Measurements from ENCODE around the gene TTLL9.
A peak's percentile ranks its signal among the peaks of the same experiment; 100 is the strongest.

Gene TTLL9

DNA sequence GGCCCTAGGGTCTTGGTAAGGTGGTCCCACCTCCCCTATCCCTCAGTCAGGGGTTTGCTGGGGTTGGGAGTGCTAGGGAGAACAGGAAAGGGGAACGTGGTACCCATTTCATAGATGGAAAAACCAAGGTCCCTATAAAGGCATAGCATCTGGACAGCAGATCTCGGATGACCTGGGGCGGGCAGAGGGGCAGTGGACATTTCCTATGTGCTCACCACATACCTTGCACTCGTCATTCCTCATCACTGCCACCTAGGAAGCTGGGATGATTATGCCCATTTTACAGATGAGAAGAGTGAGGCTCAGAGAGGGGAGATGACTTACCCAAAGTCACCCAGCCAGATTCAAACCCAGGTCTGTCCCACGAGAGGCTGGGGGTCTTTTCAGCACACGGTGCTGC lies 39.2 kb upstream of the TTLL9 start:
- Histone ChIP-seq H3K9me3 (ENCODE audit: severe bottlenecking) (no peaks in the 10 kb centered on the region), H3K4me3 (ENCODE audit: low read depth, low read length) (no peak overlapping the region)
- TF ChIP-seq, protein P1, sequence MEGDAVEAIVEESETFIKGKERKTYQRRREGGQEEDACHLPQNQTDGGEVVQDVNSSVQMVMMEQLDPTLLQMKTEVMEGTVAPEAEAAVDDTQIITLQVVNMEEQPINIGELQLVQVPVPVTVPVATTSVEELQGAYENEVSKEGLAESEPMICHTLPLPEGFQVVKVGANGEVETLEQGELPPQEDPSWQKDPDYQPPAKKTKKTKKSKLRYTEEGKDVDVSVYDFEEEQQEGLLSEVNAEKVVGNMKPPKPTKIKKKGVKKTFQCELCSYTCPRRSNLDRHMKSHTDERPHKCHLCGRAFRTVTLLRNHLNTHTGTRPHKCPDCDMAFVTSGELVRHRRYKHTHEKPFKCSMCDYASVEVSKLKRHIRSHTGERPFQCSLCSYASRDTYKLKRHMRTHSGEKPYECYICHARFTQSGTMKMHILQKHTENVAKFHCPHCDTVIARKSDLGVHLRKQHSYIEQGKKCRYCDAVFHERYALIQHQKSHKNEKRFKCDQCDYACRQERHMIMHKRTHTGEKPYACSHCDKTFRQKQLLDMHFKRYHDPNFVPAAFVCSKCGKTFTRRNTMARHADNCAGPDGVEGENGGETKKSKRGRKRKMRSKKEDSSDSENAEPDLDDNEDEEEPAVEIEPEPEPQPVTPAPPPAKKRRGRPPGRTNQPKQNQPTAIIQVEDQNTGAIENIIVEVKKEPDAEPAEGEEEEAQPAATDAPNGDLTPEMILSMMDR (IDR thresholded peaks at IDR 0.05; ENCODE audit: low read depth, low read length) = no peak

DNA sequence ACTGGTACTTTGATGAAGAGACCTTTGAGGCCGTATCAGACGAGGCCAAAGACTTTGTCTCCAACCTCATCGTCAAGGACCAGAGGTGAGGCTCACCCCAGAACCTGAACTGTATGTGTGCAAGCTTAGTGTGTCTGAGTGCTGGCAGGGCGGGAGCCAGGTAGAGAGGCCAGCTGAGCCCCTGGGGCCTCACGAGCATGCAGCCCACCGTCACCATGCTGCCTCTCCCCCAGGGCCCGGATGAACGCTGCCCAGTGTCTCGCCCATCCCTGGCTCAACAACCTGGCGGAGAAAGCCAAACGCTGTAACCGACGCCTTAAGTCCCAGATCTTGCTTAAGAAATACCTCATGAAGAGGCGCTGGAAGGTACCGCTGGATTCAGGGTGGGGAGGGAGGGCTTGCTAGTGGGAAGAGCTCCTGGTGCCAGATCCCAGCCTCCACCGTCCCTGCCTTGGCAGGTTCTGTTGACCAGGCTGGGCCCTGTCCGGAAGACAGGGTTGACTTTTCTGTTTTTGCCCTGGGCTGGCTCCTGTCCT lies 38.6 kb upstream of the TTLL9 start:
- H3K9me3 ChIP-seq (ENCODE audit: severe bottlenecking) = no peaks in the 10 kb centered on the region
- DNase-seq = no peak
- H3K27ac ChIP-seq = no peak overlapping the region
- TF ChIP-seq, protein P1 (IDR thresholded peaks at IDR 0.05; ENCODE audit: low read depth, low read length) = no peak
- no peak overlapping the region for H3K4me3 ChIP-seq (ENCODE audit: low read depth, low read length)
- no peaks in the 10 kb centered on the region for H3K36me3 ChIP-seq
- no peaks in the 10 kb centered on the region for H3K27me3 ChIP-seq (ENCODE audit: insufficient read depth, low read depth, severe bottlenecking)

More for the DNA sequence above, 39.2 kb upstream of the TTLL9 start:
- no peaks in the 10 kb centered on the region for H3K36me3 ChIP-seq
- no peak overlapping the region for H3K27ac ChIP-seq
- no peaks in the 10 kb centered on the region for H3K27me3 ChIP-seq (ENCODE audit: insufficient read depth, low read depth, severe bottlenecking)
- DNase-seq = no peak

DNA sequence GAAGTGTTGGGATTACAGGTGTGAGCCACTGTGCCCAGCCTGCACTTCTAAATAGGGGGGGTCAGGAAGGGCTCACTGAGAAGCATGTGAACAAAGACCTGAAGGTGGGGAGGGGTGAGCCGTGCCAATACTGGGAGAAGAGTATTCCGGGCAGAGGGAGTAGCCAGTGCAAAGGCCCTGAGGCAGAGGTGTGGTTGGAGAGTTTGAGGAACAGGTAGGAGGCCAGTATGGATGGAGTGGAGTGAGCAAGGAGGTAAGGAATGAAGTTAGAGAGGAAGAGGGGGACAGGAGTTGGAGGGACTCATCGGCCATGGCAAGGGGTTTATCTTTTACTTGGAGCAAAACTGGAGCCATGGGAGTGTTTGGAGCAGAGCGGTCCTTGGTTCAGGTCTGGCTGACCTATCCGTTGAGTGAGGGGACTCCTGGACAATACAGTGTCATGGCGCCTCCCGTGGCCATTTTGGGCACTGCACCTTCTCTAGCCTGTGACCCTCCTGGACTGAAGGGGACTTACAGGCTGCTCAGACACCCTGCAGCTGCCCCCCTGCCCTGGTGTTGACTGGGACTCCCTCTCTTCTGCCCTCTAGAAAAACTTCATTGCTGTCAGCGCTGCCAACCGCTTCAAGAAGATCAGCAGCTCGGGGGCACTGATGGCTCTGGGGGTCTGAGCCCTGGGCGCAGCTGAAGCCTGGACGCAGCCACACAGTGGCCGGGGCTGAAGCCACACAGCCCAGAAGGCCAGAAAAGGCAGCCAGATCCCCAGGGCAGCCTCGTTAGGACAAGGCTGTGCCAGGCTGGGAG lies 37.1 kb upstream of the TTLL9 start:
- Histone ChIP-seq H3K36me3 (no peaks in the 10 kb centered on the region), H3K27ac (peak overlapping the region; percentile 55)
- TF ChIP-seq, protein P1 (IDR thresholded peaks at IDR 0.05; ENCODE audit: low read depth, low read length) = peak; percentile 96

DNA sequence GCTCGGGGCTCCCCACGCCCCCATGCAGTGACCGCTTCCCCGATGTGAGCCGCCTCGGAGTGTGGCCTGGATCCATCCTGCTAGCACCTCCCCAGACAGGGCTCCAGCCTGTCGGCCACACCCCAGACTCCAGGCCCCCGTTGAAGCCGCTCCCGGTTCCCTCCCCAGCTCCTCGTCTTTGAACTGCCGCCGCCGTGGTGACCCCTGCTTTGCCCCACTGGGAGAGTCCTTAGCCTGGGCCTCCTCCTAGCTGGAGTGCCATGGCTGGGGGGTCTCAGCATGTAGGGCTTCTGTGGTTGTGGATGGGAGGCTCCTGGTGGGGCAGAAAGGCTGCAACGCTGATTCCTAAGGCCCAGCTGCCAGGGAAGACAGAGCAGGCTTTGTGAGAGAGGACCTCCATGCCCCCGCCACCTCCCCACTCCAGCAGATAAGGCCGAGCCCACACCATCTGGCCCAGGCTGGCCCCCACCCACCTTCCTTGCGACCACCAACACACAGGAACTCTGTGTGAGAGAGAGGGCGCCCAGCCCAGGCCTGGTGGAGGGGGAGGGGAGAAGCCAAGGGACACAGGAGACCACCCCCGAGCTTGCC lies 36.4 kb upstream of the TTLL9 start:
- Histone ChIP-seq H3K36me3 (no peaks in the 10 kb centered on the region), H3K9me3 (ENCODE audit: severe bottlenecking) (no peaks in the 10 kb centered on the region), H3K27ac (peak overlapping the region; percentile 55), H3K4me3 (ENCODE audit: low read depth, low read length) (no peak overlapping the region), H3K27me3 (ENCODE audit: insufficient read depth, low read depth, severe bottlenecking) (no peaks in the 10 kb centered on the region)
- TF ChIP-seq, protein P1 (IDR thresholded peaks at IDR 0.05; ENCODE audit: low read depth, low read length) = no peak
- DNase-seq = peak; percentile 29

More for the DNA sequence above, 37.1 kb upstream of the TTLL9 start:
- DNase-seq = peak; percentile 86
- Histone ChIP-seq H3K9me3 (ENCODE audit: severe bottlenecking) (no peaks in the 10 kb centered on the region), H3K4me3 (ENCODE audit: low read depth, low read length) (no peak overlapping the region), H3K27me3 (ENCODE audit: insufficient read depth, low read depth, severe bottlenecking) (no peaks in the 10 kb centered on the region)

DNA sequence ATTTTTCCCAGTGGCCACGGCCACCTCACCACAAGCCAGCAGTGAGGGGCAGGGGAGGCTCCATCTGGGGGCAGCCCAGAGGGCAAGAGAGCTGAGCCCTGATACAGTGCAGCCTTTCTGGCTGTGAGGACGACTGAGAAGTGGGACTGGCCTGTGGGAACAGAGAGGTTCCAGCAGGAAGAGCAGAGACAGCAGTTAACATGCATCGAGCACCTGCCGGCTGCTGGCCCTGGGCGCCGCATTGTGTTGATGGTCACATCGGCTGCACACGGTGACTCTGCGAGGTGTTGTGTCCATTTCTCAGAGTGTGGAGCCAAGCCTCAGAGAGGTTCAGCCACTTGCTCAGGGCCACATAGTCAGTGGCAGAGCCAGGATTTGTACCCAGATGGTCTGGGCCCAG lies 34.9 kb upstream of the TTLL9 start:
- H3K27me3 ChIP-seq (ENCODE audit: insufficient read depth, low read depth, severe bottlenecking) = no peaks in the 10 kb centered on the region
- TF ChIP-seq, protein P1 (IDR thresholded peaks at IDR 0.05; ENCODE audit: low read depth, low read length) = no peak
- H3K36me3 ChIP-seq = no peaks in the 10 kb centered on the region
- H3K9me3 ChIP-seq (ENCODE audit: severe bottlenecking) = no peaks in the 10 kb centered on the region
- no peak for DNase-seq
- no peak overlapping the region for H3K4me3 ChIP-seq (ENCODE audit: low read depth, low read length)
- H3K27ac ChIP-seq = no peak overlapping the region

Measured in WERI-Rb-1 (cell line).